Measurements from ENCODE around the gene FRRS1. TPM values are rescaled to one million over a fixed set of nuclear protein-coding genes. Genes with fewer than 3 reads are reported as not detected.

The FRRS1 gene
- total and polyA plus RNA-seq, 2 experiments from 2014 or later = 0.13 to 3.9 TPM

DNA sequence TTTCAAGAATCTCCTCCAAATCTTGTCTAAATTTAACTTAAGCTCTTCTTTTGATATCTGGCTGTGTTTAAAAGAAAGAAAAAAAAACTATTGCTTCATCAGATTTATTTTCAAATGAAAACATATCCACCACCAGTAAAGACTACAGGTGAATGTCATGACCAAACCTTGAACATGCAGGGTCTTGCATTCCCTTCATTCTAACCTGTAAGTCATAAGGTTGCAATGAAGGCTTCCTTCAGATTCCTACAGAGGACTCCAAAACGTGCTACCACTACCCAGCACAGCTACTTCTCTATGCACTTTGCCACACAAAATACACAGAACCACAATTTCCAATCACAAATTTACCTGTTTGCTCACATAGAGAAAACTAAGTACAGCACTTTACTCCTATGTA lies 26.3 kb downstream of the FRRS1 start:
- TF ChIP-seq EZH2 (IDR thresholded peaks at IDR 0.05; ENCODE audit: insufficient read depth, poor library complexity, severe bottlenecking) (no peak), EZH2phosphoT487 (IDR thresholded peaks at IDR 0.05; ENCODE audit: insufficient read depth, low read depth) (no peak)
- in situ Hi-C loops (cut with MboI) = no loop called here

GRCh38 chr1:99738858-99739465 lies 27.5 kb downstream of the FRRS1 start:
- Histone ChIP-seq H3K27me3 (replicated peaks; ENCODE audit: insufficient read depth) (no peaks in the 10 kb centered on the region), H3K79me2 (ENCODE audit: insufficient read depth) (no peaks in the 10 kb centered on the region), H3K27ac (no peak overlapping the region), H2AFZ (no peak overlapping the region), H3K4me3 (no peak overlapping the region), H3K36me3 (ENCODE audit: low read depth) (no peaks in the 10 kb centered on the region), H3K9me2 (ENCODE audit: insufficient read depth) (no peaks in the 10 kb centered on the region), H3F3A (ENCODE audit: insufficient read depth) (no peaks in the 10 kb centered on the region), H4K20me1 (ENCODE audit: insufficient read depth) (no peaks in the 10 kb centered on the region), H3K4me2 (ENCODE audit: unreplicated experiment) (no peak overlapping the region), H3K9ac (no peak overlapping the region), H3K9me3 (ENCODE audit: low read depth) (no peaks in the 10 kb centered on the region), H3K4me1 (ENCODE audit: insufficient read depth) (no peaks in the 10 kb centered on the region)
- no peak for DNase-seq
- in situ Hi-C loops (cut with MboI) = no loop called here
- WGBS, 2 experiments (ENCODE audit: low coverage in 1 of 2, low lambda C conversion rate in 2 of 2, missing lambda C conversion rate in 2 of 2) = 82 to 84% methylated on average over 6 of the region's 6 CpGs
- TF ChIP-seq EZH2 (IDR thresholded peaks at IDR 0.05; ENCODE audit: insufficient read depth, poor library complexity, severe bottlenecking) (no peak), EZH2phosphoT487 (IDR thresholded peaks at IDR 0.05; ENCODE audit: insufficient read depth, low read depth) (no peak)

More for the DNA sequence above, 26.3 kb downstream of the FRRS1 start:
- Histone ChIP-seq H3F3A (ENCODE audit: insufficient read depth) (no peaks in the 10 kb centered on the region), H3K79me2 (ENCODE audit: insufficient read depth) (no peaks in the 10 kb centered on the region), H3K9me2 (ENCODE audit: insufficient read depth) (no peaks in the 10 kb centered on the region), H3K27ac (no peak overlapping the region), H2AFZ (no peak overlapping the region), H3K36me3 (ENCODE audit: low read depth) (no peaks in the 10 kb centered on the region), H3K27me3 (replicated peaks; ENCODE audit: insufficient read depth) (no peaks in the 10 kb centered on the region), H3K4me1 (ENCODE audit: insufficient read depth) (no peaks in the 10 kb centered on the region), H3K4me3 (no peak overlapping the region), H3K4me2 (ENCODE audit: unreplicated experiment) (no peak overlapping the region), H4K20me1 (ENCODE audit: insufficient read depth) (no peaks in the 10 kb centered on the region), H3K9me3 (ENCODE audit: low read depth) (no peaks in the 10 kb centered on the region), H3K9ac (no peak overlapping the region)
- DNase-seq = no peak
- 52 to 69% methylated on average over 1 of the region's 1 CpG for WGBS, 2 experiments (ENCODE audit: low coverage in 1 of 2, low lambda C conversion rate in 2 of 2, missing lambda C conversion rate in 2 of 2)

DNA sequence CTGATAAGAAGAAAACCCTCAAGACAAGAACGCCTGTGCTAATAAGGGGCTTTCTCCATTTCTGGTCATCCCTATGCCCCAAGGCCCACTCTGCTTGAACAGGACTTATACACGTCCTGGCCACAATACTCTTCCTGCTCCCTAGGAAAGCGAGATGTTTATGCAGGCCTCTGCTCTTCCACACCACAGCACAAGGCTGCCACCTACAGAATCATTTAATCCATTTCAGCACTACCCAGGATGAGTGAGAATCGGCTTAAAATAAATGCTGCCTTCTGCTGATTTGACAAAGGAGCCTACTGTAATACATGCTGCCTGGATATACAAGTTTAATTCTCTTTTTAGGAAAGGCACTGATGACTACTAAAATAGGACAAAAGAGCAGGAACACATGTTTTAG lies 29.4 kb downstream of the FRRS1 start:
- peak; percentile 77 for DNase-seq
- in situ Hi-C loops (cut with MboI) = no loop called here
- no peak for TF ChIP-seq EZH2phosphoT487 (IDR thresholded peaks at IDR 0.05; ENCODE audit: insufficient read depth, low read depth)
- TF ChIP-seq EZH2 (IDR thresholded peaks at IDR 0.05; ENCODE audit: insufficient read depth, poor library complexity, severe bottlenecking) = no peak
- Histone ChIP-seq H3K36me3 (ENCODE audit: low read depth) (no peaks in the 10 kb centered on the region), H4K20me1 (ENCODE audit: insufficient read depth) (no peaks in the 10 kb centered on the region), H3K9ac (no peak overlapping the region), H3K4me3 (no peak overlapping the region), H3K27me3 (replicated peaks; ENCODE audit: insufficient read depth) (no peaks in the 10 kb centered on the region), H3K4me1 (ENCODE audit: insufficient read depth) (no peaks in the 10 kb centered on the region), H3K4me2 (ENCODE audit: unreplicated experiment) (no peak overlapping the region), H3K79me2 (ENCODE audit: insufficient read depth) (no peaks in the 10 kb centered on the region), H3K27ac (no peak overlapping the region), H3F3A (ENCODE audit: insufficient read depth) (no peaks in the 10 kb centered on the region), H2AFZ (peak overlapping the region; percentile 79), H3K9me3 (ENCODE audit: low read depth) (no peaks in the 10 kb centered on the region), H3K9me2 (ENCODE audit: insufficient read depth) (no peaks in the 10 kb centered on the region)
- WGBS, 2 experiments (ENCODE audit: low coverage in 1 of 2, low lambda C conversion rate in 2 of 2, missing lambda C conversion rate in 2 of 2) = 14 to 21% methylated on average over 4 of the region's 4 CpGs

GRCh38 chr1:99735852-99736251 lies 30.6 kb downstream of the FRRS1 start:
- H4K20me1 ChIP-seq (ENCODE audit: insufficient read depth) = no peaks in the 10 kb centered on the region
- H3F3A ChIP-seq (ENCODE audit: insufficient read depth) = no peaks in the 10 kb centered on the region
- no peak overlapping the region for H2AFZ ChIP-seq
- H3K27me3 ChIP-seq (replicated peaks; ENCODE audit: insufficient read depth) = no peaks in the 10 kb centered on the region
- no peaks in the 10 kb centered on the region for H3K36me3 ChIP-seq (ENCODE audit: low read depth)
- no peaks in the 10 kb centered on the region for H3K9me3 ChIP-seq (ENCODE audit: low read depth)
- no peak overlapping the region for H3K27ac ChIP-seq
- H3K9ac ChIP-seq = no peak overlapping the region
- no peak overlapping the region for H3K4me2 ChIP-seq (ENCODE audit: unreplicated experiment)
- no peaks in the 10 kb centered on the region for H3K9me2 ChIP-seq (ENCODE audit: insufficient read depth)
- no peaks in the 10 kb centered on the region for H3K79me2 ChIP-seq (ENCODE audit: insufficient read depth)
- 93 to 98% methylated on average over 2 of the region's 2 CpGs for WGBS, 2 experiments (ENCODE audit: low coverage in 1 of 2, low lambda C conversion rate in 2 of 2, missing lambda C conversion rate in 2 of 2)
- peaks cover 8% of the 10 kb centered on the region for H3K4me1 ChIP-seq (ENCODE audit: insufficient read depth)
- in situ Hi-C loops (cut with MboI) = no loop called here
- no peak overlapping the region for H3K4me3 ChIP-seq
- no peak for TF ChIP-seq EZH2phosphoT487 (IDR thresholded peaks at IDR 0.05; ENCODE audit: insufficient read depth, low read depth)
- no peak for TF ChIP-seq EZH2 (IDR thresholded peaks at IDR 0.05; ENCODE audit: insufficient read depth, poor library complexity, severe bottlenecking)
- DNase-seq = no peak

Data from GM23248 (cell line).